ENCODE results near the gene POGK.
"Not testable (repeated sequence)": the region's sequence is repeated elsewhere in the genome, so short reads cannot be mapped to it uniquely, and the experiment has no call there.

The POGK gene

DNA sequence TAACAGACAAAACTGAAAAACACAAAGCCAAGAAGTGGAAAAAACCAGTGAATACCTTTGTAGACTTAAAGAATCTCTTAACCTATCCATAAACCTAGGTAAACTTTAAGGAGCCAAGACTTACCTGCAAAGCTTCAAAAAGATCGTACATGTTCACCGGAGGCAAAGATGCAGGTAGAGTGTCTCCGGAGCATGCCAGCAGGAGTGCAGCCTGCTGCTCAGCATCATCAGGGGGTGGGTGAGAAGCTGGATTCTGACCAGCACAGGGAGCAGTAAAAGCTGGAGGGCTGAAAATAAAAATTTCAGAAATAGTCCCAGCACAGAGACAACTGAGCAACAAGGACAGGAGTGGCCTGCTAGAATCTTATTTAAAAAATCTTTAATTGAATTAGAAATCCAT, 18.7 kb downstream of the POGK start:
- DNase-seq (ENCODE audit: low spot score), result no peak

DNA sequence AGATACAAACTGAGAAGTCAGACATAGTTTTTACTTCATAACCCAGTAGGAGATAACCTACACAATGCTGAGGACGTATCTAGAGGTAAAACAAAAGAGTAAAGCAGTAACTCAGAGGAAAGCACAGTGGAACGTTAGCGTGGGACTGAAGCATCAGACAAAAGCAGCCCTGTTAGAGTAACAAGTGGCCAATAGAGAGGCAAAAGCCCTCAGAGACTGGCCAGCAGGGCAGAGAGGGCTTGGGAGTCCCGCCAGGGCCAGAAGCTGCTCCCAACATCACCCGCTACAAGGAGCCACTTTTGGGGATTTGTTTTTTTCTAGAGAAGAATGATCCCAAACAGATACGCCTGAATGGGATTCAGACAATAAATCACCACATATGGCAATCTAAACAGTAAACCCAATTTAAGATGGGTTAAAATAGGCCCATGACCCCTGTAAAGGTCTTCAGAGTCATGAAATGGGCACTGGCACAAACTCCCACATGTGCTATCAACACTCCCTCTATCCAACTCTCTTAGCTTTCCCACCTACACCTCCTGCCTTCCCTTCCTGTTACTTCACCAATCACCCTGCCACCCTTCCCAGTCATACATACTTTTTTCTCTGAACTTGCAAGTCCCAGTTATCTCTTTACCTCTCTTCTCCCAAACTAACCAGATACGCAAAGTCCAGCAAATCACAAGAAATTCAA, 19.6 kb downstream of the POGK start:
- DNase-seq (ENCODE audit: low spot score), result no peak

DNA sequence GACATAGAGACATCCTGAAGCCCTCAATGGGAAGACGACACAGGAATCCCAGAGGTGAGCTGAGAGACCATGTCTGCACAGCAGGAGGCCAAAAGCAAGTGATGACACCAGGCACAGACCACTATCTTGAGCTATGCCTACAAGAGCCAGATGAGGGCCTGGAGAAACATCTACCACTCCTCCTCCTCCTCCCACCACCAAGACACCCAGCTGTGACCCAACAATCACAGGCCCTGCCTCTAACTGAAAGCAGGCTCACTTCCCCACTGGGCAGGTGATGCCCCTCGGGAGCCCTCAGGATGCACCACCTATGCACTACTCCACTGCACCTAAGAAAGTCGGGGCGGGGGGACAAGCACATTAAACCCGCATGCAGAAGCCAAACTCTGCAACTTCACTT, 20.3 kb downstream of the POGK start:
- DNase-seq (ENCODE audit: low spot score), result no peak

DNA sequence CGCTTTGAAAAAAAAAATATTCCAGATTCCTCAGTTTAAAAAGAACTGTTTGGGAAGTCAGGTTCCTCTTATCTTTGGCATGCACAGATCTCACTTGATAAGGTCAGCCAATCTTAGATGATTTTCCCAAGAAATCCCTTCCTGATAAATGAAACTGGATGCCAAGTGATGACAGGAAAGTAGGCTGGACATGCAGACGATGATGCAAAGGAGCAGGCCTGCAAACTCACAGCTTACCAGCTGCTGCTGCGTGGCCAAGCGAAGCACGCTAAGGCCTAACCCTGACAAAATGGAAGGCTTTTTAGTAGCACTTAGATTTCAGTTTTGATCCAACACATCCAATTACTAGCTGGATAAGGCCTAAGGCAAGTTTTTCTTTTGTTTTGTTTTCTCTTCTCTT, 26.7 kb downstream of the POGK start:
- DNase-seq (ENCODE audit: low spot score), result no peak

DNA sequence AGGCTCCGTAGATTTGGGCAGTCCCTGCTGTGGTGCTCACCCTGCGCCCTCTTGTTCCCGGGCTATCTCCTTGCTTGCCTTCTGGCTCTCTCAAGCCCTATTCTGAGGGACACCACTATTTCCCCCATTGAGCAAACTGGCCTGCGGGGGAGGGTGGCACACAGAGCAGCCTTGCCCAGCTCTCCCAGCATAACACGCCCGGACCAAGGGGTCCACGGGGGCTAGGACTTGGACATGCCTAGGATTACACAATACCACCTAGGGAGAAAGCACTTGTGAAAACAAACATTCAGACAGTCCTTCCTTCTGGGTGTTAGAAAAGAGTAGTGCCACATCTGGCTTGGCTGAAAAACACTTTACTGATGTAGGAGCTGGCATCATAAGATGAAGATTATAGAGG, 29.4 kb downstream of the POGK start:
- DNase-seq (ENCODE audit: low spot score), result no peak

DNA sequence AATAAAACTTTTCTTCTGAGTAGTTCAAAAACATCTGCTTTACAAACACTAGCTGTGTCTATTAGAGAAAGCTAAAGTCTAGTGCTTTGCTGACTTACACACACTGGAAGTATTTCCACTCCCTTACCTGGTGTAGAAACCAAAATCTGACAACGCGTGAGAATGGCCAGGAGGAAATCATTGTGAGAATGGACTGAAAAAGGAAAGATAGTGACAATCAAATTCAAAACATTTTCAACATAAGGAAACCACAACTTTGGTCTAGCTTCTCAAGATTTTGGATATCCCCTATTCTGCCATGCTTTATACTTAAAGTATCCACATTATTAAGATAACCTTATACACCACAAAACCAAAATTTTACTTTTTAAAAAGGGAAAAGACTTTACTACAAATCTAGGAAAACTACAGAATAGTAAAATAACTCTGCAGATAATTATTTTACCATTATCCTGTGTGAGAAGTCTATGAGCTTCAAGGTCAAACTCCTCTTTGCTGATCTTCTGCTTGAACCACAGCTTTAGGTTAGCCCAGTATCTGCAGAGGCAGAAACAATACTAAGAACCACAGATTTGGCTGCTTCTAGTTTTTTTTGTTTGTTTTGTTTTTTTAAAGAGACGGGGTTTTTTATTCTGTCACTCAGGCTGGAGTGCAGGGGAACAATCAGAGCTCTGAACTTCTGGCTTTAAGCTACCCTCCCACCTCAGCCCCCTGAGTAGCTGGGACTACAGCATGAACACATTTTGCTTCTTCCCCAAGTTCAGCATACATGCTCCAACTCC, 30.2 kb downstream of the POGK start:
- no peak for DNase-seq (ENCODE audit: low spot score)

DNA sequence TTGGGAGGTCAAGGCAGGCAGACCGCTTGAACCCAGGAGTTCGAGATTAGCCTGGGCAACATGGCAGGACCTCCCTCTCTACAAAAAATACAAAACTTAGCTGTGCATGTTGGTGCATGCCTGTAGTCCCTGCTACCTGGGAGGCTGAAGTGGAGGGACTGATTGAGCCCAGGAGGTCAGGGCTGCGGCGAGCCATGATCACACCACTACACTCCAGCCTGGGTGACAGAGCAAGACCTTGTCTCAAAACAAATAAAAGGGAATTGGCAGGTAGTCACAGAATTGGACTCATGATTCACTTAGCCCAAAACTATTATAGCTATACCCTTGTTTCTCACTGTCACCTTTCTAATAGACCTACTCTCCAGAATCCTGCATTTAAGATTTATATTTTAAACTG, 31.3 kb downstream of the POGK start:
- no peak for DNase-seq (ENCODE audit: low spot score)

DNA sequence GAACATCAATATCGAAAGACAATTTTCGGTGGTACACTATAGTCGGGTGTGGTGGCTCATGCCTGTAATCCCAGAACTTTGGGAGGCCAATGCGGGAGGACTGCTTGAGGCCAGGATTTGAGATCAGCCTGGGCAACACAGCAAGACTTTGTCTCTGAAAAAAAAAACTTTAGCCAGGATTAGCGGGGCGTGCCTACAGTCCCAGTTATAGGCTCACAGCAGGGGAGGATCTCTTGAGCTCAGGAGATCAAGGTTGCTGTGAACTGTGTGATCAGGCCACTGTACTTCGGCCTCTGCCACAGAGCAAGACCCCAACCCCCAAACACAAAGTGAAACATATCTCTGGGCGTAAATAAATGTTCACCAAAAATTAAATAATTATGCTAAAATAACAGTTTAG, 35.2 kb downstream of the POGK start:
- no peak for DNase-seq (ENCODE audit: low spot score)

DNA sequence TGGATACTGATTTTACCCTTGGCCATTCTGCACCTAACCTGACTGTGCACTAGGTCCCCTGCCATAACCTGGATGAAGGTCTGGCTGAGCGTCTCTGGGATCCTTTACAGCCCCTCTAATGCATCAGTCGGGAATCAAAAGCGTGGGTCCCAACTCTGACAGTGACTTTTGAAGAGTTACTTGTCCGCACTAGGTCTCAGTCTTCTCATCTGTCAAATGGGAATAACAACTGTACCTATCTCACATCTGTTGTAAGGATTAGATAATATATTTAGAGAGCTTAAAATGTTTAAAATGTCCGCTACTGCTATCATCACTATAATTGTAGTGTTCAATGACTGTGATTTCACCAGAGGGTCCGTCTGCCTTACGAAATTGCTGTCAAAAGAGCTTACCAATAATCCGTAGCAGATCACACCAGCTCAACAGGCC, 36.0 kb downstream of the POGK start:
- no peak for DNase-seq (ENCODE audit: low spot score)

DNA sequence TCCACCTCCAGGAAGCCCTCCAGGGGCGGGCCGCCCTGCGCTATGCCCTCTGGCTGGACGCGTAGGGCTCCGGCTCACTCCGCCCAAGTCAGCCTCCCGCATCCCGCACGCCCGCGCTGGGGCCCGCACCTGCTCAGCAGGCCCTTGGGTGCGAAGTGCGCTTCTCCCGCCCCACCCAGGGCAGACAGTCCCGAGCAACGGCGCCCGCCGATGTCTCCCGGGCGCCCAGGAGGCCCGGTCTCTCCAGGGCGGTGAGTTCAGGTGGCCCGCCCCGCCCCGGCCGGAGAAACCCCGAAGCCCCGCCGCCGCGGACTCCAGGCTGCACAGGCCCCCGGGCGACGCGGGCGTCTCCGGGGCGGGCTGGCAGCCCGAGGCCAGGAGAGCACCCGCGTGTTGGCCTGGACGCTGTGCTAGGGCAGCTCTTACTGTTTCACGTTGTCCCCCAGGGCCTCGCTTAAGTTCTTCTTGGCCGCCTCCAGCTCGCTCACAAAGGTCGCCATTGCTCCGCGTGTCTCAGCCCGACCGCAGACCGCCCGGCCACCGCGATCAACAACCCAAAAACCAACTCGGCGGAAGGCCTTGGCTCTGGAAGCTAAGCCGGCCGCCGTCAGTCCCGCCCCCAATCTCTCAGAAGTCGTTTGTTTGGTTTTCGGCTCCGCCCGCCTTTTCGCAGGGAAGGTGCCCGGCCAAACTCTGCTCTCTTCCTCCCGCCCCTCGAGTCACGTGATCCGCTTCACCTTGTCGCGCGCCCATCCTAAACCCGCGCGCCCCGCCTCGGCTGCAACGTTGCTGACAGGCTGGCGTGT, 36.7 kb downstream of the POGK start, which contains the start of gene TADA1:
Gene TADA1, minus strand, starts transcription at position 531 of the 806 bp plus-strand sequence. Its CDS starts 31 bp downstream, at position 500.
- peak; percentile 99 for DNase-seq (ENCODE audit: low spot score)

DNA sequence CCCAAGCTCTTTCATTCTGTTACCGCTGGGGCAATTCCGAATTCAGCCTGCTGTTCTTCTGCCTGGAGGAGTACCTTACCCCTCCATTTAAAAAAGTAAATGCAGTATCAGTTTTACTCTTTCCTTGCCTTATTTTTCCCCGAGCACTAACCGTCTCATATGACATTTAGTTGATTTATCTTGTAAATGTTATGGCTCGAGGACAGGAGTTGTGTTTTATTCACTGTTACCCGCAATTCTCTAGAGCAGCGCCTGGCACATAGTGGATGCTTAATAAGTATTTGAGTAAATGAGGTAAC, 37.2 kb downstream of the POGK start:
- DNase-seq (ENCODE audit: low spot score), result no peak

DNA sequence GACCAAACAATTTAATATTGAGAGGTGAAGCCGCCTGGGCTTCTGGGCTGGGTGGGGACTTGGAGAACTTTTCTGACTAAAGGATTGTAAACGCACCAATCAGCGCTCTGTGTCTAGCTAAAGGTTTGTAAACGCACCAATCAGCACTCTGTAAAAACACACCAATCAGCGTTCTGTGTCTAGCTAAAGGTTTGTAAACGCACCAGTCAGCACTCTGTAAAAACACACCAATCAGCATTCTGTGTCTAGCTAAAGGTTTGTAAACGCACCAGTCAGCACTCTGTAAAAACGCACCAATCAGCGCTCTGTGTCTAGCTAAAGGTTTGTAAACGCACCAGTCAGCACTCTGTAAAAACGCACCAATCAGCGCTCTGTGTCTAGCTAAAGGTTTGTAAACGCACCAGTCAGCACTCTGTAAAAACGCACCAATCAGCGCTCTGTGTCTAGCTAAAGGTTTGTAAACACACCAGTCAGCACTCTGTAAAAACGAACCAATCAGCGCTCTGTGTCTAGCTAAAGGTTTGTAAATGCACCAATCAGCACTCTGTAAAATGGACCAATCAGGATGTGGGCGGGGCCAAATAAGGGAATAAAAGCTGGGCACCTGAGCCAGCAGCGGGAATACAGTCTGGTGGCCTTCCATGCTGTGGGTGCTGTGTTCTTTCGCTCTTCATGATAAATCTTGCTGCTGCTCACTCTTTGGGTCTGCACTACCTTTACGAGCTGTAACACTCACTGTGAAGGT, 39.1 kb downstream of the POGK start:
- DNase-seq (ENCODE audit: low spot score), result not testable (repeated sequence)

DNA sequence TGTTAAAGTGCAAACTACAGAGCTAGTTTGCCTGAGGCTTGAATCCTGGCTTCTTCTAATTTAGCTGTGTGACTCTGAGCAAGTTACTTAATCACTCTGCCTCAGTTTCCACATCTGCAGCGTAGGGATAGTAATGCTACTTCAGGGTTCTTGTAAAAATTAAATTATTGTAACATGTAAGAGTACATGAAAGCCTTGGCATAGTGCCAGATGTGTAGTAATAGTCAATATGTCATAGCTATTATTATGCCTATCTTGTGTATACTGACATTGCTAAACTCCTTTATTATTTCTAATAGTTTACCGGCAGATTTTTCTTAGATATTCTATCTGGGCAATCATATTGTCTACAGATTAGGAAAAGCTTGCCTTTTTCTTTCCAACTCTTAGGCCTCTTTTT, 43.6 kb downstream of the POGK start:
- DNase-seq (ENCODE audit: low spot score), result no peak

DNA sequence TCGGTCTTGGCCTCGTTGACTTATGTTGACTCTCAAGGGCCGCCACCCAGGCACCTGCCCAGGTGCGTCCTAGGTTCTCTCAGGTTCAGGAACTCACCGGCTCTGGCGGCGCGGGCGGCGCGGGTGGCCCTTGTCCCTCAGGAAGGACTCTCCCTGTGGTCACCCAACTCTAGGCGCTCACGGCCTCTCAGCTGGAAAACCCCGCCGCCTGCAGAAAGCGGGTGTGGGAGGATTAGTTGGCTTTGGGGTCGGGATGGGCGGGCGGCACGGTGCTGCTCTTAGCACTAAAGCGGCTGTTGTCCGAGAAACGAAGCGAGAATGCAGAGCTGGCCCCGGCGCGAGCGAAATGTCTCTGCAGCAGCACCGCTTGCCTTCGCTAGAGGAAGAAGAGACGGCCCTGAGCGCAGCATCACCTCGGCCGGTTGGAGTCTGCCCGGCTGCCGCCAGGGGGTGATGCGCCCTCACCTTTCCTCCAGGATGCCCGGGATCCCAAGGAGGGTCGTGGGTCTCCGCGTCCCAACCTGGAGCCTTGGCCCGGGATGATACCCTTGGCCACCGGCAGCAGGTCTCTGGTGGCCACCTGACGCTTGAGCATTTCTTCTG, 44.9 kb downstream of the POGK start:
- DNase-seq (ENCODE audit: low spot score), result no peak

DNA sequence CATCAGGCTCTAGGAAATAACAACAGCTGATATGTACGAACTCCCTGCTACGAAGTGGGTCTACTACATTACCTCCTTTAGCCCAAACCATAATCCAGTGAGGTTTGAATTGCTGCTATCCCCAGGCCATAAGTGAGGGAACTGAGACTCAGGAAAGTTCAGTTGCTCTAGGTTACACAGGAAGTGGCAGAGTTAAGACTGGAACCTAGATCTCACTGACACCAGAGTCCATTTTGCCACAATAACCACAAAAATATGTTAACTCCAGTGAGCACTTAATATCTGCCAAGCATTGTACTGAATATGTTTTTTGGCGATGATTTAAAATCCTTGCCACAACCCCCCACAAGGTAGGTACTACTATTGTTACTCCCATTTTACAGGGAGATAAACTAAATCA, 45.7 kb downstream of the POGK start:
- DNase-seq (ENCODE audit: low spot score), result no peak

DNA sequence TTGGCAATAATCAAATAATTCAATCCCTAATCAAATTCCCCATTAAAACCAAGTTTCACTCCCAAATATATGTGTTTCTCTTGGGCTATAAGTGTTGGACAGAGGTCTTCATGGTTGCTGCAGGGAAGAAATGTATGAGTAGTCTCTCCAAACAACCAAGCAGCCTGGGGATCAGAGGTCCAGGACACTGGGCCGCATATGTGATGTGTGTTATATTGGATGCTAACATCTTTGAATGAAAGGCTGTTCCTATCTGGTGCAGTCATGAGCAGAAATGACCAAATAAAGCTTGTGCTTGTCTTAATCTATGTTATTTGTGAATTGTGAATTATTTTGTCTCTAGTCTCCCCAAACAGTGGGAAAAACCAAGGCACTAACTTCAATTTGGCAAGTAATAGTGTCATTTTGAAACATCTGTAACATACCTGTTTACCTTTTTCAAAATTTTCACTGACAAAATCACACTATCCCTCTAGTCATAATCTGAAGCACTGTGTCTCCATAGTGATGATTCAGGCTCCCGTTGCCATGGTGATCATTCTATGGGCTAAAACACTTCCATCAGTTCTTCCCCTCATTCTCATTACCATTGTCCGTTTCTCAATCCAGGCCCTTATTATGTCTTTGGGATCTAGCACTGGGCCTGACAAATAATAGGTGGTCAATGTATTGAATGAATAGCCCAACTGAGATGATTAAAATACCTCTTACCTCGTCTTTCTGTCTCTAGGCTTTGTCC, 49.3 kb downstream of the POGK start:
- no peak for DNase-seq (ENCODE audit: low spot score)

DNA sequence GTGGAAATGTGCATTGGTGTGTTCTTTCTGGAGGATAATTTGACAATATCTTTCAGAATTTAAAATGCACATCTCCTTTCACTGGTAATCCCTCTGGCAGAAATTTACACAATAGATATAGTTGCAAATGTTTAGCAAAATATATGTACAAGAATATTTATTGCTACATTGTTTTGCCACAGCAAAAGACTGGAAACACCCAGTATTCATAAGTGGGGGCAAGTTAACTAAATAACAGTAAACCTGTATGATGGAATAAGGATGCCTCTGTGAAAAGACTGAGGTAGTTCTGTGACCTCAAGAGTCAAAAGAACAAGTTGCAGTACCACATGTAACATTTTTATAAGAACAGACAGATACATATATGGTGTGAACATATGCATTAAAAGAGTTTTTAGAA, 50.5 kb downstream of the POGK start:
- no peak for DNase-seq (ENCODE audit: low spot score)

DNA sequence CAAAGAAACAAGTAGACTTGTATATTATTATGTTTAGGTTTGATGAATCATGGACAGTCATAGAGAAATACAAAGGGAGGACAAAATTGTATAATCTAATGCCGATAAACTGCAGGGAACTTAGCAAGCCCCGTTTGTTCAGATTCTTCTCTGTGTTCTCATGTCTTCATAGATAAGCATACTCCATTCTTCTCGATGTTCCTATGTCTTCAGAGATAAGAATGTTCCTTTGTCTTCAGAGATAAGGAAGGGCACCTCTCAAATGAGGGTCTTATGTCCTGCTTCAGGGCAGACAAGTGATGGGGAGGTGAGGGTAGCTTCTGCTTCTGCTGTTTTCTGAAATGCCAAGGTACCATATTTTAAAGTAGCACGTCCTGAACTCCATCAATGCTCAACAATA, 56.5 kb downstream of the POGK start:
- DNase-seq (ENCODE audit: low spot score), result no peak

DNA sequence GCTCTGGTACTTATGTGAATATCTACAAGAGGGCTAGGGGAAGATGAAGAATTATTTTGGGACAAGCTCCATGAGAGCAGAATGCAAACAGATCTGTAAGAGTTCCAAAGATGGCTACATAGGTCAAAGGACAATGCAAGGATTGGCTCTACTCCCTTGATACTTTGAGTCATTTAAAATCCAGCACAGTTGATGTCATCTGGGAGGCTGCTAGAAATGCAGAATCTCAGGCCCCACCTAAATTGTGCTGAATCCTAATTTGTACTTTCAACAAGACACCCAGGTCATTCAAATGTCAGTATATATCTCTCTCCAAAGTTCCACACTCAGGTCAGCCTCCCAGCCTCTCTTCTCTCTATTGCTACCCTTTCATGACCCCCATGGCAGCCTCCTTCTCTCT, 60.5 kb downstream of the POGK start:
- DNase-seq (ENCODE audit: low spot score), result no peak

DNA sequence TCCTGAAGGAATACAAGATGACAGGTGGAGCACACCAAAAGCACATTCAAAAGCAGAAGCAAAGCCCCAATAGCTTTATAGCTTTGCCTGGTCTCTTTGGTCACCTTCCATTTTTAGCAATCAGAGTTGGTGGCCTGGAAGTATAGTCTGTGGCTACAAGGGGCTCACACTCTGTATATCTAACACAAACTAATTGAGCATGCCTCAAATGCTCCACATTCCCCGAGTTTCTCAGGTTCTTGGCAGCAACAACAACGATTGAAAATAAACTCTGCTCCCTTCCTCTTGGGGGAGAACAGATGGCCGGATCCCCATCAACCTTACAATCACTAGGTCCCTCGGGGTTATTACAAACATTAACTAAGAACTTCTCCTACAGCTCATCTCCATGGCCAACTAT, 61.7 kb downstream of the POGK start:
- no peak for DNase-seq (ENCODE audit: low spot score)

DNA sequence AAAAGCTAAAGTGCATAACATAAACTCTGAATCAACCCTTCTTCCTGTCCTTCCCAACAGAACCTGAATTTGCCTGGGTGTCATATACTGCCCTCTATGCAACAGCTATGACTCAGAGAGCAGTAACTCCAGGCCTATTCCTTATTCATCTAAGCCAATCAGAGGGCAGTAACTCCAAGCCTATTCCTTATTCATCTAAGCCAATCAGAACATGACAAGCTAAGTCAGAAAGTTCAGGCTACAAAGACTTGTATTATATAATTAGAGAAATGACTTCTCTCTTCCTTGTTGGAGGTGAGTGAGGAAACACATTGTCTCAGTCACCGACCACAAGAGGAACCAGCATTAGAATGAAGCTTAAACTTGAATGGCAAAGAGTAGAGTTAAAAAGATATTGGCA, 63.0 kb downstream of the POGK start:
- DNase-seq (ENCODE audit: low spot score), result no peak
